HG03139 (cell line): ENCODE measurements around the gene CRYBA4.

Experiments
- ATAC-seq: cut with Tn5 transposase; IDR thresholded peaks from one replicate; pipeline ENCODE4 v1.9.1; 2021; ENCODE audit not compliant: unreplicated experiment

Gene CRYBA4

DNA sequence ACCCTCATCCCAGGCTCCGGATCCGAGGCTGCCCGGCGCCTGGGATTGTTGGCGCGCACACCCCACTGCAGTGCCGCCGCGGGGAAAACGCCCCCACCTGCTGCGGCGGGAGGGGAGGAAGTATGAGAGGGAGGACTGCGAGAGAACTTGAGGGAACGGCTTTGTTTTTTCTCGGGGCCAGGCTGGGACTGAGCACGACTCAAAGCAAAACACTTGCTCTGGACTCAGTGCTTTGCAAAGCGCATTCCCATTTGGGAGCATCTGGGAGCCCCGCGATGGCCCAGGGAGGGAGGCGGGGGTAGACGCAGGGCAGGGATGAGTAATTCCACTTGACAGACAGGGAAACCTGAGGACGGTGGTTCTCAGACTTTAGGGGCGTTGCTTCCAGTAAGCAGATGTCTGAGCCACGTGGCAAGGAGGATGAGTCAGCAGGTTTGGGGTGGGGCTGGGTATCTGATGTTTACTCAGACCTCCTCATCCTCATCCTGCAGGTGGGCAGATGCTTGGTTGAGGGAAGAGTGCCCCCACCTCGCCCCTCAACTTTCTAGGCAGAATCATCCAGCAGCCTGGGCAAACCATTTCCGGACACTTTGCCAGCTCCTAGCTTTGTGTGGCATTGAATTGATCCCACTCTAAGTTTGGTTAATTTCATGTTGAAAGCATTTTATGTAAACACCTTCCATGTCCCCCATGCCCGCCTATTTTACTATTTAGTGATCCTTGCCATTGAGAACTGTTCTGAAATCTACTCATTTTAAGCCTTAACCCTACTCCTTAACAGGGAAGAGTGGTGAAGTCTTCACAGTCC is 37.1 kb downstream of the CRYBA4 start:
- no peak for ATAC-seq

DNA sequence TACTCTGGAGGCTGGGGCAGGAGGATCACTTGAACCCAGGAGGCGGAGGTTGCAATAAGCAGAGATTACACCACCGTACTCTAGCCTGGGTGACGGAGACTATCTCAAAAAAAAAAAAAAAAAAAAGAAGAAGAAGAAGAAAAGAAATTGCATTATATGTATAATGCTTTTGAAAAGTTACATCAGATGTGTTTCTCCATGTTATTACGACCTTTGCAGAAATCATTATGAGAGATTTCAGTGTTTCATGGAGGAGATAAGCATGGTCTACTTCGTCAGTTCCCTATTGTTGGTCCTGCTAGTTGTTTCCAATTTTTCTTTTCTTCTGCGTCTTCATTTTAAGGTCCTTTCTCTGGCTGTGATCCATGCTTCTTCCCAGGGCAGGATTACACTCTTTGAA is 38.6 kb downstream of the CRYBA4 start:
- ATAC-seq, result no peak

GRCh38 chr22:26660961-26661578 is 39.3 kb downstream of the CRYBA4 start:
- ATAC-seq, result no peak

DNA sequence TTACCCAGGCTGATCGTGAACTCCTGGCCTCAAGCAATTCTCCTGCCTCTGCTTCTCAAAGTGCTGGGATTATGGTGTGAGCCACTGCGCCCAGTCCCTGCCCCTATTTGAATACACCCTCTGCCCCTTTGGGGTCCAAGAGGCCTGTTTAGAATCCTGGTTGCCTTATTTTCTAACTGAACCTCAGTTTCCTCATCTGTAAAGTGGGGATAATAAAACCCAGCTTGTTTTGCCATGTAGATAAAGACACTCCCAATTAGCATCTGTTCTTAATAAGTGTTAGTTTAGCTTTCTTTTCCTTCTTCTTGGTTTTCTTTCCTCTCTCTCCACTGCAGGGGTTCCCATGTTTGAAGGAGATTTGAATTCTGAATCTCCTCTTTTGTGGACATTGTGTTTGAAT is 40.4 kb downstream of the CRYBA4 start:
- ATAC-seq, result no peak

GRCh38 chr22:26663374-26663923 is 41.7 kb downstream of the CRYBA4 start:
- ATAC-seq, result no peak

- no peak for ATAC-seq
These were observed 44.1 kb downstream of the CRYBA4 start for GRCh38 chr22:26665813-26666231.

GRCh38 chr22:26667140-26667539 is 45.4 kb downstream of the CRYBA4 start:
- ATAC-seq, result no peak

DNA sequence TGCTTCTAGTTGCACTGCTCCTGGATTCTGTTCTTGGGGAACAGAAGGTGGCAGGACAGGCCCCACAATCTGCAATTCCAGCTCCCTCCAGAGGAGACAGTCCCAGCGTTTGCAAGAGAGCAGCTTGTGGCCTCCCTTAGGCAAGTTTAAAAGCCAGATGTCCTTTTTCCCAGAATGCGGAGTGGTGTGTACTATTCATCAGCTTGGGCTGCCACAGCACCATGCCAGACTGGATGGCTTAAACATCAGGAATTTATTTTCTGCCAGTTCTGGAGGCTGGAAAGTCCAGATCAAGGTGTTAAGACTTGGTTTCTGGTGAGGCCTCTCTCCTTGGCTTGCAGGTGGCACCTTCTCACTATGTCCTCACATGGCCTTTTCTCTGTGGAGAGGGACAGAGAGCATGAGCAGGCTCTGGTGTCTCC is 47.3 kb downstream of the CRYBA4 start:
- ATAC-seq, result no peak

DNA sequence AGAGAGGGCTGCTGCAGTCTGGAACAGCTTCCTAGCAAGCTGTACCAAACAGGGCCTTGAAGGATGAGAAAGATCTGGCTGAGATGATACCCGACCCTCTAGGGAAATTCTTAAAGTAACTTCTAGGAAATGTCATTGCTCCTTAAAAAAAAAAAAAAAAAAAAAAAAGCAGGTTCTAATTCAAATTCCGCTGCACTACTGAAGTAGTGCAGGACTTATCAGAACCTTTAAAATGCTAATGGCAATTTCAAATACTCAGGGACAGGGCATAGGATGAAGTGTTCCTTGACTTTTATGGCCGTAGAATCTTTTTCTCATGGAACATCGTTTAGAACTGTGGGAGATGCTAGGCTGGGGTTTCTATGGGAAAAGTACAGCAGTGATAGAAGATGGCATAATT is 48.7 kb downstream of the CRYBA4 start:
- ATAC-seq, result no peak

DNA sequence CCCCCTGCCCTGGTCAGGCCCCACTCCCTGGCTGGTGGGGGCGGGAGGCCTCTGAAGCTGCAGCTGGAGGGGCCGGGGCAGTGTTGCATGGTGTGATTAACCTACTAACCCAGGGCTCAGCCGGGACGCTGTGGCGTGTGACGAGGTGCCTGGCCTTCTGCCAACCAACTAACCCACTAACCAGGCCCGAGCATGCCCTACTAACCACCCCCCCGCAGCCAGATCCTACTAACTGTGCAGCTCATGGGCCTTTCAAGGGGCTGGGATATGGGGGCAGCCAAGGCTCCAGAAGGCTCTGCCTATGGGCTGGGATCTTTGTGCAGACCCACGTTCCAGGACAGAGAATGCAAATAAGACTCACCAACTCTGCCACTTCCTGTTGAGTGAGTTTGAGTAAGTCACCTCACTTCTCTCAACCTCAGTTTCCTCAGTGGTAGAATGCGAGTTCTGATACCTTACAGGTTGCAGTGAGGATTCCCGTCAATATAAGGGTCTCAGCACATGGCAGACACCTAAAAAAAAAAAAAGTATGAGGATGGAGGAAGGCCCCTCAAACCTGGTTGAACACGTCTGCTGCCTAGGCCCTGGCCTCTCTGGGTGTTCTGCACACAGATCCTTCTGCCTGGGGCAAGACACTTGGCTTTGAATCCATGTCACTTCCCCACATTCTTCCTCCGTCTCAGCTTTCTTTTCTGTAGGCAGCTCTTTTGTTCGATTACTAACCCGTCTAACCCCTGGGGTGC is 49.7 kb downstream of the CRYBA4 start:
- peak; percentile 26 for ATAC-seq

DNA sequence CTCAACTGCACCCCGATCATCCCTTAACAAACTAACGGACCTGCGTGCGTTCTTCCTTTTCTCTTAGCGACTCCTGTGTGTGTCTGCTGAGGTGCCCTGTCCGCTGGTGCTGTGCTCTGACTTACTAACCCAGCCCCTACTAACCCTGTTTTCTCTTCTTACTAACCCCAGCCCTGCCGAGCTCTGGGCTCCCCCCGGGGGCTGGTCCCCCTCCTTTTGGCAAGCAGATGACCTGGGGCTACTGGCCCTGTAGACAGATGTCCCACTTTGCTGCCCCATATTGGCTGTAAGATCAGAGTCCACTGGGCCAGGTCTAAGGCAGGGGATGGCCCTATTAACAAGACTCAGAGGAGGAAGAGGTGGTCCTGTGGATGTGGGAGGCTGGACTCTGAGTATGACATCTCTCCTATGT is 50.3 kb downstream of the CRYBA4 start:
- peak; percentile 0 for ATAC-seq

GRCh38 chr22:26672590-26673468 is 51.1 kb downstream of the CRYBA4 start:
- ATAC-seq, result peak; percentile 51

GRCh38 chr22:26673486-26673885 is 51.7 kb downstream of the CRYBA4 start:
- no peak for ATAC-seq

GRCh38 chr22:26674211-26675190 is 52.7 kb downstream of the CRYBA4 start:
- ATAC-seq, result no peak

GRCh38 chr22:26675687-26676268 is 54.0 kb downstream of the CRYBA4 start:
- ATAC-seq, result no peak

GRCh38 chr22:26677217-26677616 is 55.5 kb downstream of the CRYBA4 start:
- ATAC-seq, result no peak

DNA sequence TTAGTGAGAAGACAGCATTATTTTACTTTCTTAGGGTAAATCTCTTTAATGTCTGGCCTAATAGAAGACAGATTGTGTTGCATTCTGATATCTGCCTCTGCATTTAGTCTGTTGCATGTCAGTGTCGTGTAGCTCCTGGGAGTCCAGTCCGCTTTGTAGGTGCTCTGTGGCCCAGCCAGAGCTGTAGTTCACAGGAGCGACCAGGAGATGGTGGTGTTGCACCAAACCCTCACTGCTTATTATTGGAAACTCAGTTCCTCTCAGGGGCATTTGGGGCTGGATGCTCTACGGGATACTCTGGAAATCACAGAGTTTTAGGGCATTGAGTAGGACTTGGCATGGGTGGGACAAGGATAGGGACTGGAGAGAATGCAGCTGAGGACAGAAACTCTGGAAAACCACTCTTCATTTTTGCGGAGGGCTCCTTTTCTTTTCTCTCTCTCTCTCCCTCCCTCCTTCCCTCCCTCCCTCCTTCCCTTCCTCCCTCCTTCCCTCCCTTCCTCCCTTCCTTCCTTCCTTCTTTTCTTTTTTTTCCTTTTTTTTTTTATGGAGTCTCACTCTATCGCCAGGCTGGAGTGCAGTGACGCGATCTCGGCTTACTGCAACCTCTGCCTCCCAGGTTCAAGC is 57.4 kb downstream of the CRYBA4 start:
- no peak for ATAC-seq
